Thyroid gland (tissue), 4 donors: ENCODE measurements around the gene GSTT2.

Experiments
- CTCF ChIP-seq, 6 experiments: fragments of 200-600 bp in 3 of 6; fragments of 450-650 bp in 3 of 6; sonication (generic) in 3 of 6; IDR thresholded peaks; one replicate each; pipeline ENCODE4 v1.5.1; 2016 to 2019; ENCODE audit warnings: antibody characterized with exemption in 6 of 6, mild to moderate bottlenecking in 2 of 6, inconsistent platforms in 1 of 6, moderate library complexity in 1 of 6
- POLR2A ChIP-seq, 2 donors: fragments of 450-650 bp; IDR thresholded peaks; one replicate each; pipeline ENCODE4 v1.6.1; 2017; ENCODE audit warnings: antibody characterized with exemption in 2 of 2, mild to moderate bottlenecking in 2 of 2, moderate library complexity in 1 of 2

- TF ChIP-seq CTCF (IDR thresholded peaks at IDR 0.05) (no peak), POLR2A (IDR thresholded peaks at IDR 0.05) (no peak)
Measured at GRCh38 chr22:23969071-23969470, 10.9 kb upstream of the GSTT2 start.
